ENCODE results near the gene DDX10.
"Not testable (repeated sequence)": the region's sequence is repeated elsewhere in the genome, so short reads cannot be mapped to it uniquely, and the experiment has no call there.

The DDX10 gene

DNA sequence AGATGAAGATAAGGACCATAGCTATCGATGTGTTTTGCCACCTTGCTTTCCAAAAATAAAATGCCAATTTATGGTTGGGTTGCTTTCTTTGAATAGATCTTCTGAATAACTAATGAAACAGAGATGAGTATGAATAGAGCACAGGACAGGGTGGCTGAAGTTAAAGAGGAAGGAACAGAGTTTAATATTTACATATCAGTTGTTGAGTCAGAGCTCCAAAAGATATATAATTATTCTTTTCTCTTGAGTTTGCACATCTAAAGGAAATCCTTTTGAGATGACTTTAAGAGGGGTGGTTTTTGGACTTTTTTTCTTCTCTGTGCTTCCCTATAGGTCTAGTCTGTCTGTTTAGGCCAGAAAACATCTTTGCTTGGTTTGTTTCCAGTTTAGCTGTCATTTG, 115.2 kb downstream of the DDX10 start:
- no peak for DNase-seq

DNA sequence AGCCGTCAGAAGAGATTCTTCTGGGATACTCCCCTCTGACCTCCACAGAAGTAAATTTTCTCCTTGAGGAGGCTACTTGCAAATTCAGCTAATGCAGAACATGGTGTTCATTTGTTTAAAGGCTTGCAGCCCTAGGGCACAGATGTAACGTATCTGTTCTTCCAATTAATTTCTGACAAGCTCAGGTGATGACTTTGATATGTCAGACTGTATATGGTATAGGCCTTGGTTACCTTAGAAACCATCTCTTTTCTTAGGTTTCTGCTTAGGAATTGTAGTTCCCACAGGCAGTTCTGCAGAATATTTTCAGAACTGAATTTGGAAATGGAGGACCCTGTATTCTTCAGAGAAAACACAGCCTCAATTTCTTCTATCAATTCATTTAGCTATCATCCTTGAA, 117.1 kb downstream of the DDX10 start:
- no peak for DNase-seq

- DNase-seq = no peak
Observed at GRCh38 chr11:108786281-108786990, 121.6 kb downstream of the DDX10 start.

DNA sequence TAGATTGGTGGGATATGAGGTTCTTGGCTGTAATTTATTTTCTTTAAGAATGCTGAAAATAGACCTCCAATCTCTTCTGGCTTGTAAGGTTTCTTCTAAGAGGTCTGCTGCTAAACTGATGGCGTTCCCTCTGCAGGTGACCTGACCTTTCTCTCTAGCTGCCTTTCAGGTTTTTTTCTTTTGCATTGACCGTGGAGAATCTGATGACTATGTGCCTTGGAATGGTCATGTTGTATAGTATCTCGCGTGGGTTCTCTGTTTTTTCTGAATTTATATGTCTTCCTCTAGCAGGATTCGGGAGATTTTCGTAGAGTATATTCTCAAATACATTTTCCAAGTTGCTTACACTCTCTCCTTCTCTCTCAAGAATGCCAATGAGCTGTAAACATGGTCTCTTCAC, 122.2 kb downstream of the DDX10 start:
- no peak for DNase-seq

DNA sequence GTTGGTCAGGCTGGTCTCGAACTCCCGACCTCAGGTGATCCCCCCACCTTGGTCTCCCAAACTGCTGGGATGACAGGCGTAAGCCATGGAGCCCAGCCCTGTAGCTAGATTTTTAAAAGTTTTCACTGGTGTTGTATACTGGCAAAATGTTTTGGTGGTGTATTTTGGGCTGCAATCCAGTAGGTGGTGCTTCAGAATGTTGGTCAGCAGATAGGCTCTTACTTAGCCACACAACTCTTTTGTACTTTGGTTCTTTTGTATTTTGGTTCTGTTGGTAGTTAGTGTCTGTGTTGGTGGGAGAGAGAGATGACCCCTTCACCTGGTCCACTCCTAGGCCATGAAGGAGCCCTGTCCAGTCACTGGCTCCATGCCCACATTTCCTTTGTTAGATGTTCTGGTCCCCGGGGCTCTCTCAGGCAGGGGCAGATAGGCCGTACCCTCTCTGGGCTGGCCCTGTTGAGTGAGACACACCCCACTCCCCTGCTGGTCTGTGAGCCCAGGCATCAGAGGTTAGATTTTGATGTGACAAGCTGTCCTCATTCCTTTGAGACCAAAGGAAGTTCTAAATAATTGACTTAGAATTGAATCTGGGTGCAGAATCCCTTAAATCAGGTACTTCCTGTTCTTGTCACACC, 123.8 kb downstream of the DDX10 start:
- no peak for DNase-seq

GRCh38 chr11:108790501-108791299, 125.8 kb downstream of the DDX10 start:
- DNase-seq = no peak

DNA sequence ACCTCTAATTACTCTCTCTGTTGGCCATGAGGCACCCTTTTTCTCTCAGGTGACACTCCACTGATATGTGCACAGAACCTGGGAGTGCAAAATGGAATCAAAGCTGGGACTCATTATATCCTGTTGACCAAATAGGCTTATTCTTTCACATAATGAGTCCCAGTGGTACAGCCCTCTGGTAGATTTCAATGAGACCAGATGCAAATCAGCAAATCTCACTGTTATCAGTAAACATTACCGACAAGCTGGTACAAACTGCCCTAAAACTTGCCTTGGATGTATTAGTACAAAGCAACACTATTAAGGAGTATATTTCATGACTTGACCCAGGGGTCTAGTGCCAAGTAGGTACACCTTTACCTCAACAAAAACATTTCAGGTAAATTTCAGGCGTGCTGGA, 128.3 kb downstream of the DDX10 start:
- no peak for DNase-seq

- DNase-seq = no peak
Observed at GRCh38 chr11:108793611-108794010, 128.7 kb downstream of the DDX10 start.

GRCh38 chr11:108796551-108796950, 131.7 kb downstream of the DDX10 start:
- no peak for DNase-seq

GRCh38 chr11:108797578-108798100, 132.8 kb downstream of the DDX10 start:
- no peak for DNase-seq

DNA sequence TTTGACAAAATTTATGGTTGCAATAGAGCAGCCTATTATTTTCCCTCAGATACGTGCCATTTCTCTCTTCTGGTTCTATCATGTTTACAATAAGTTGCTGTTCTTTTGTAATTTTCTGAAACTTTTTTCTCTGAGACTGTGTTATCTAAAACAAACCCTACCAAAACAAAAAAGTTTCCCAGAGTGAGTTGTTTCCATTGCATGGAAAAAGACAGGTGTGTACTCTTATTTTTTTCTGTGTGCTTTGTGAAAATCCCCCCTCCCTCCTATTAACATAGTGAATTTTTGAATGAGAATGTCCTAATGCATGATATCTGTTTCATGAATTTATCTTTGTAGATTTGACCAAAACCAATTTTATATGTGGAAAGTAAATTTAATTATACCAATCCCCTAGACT, 137.6 kb downstream of the DDX10 start:
- no peak for DNase-seq

DNA sequence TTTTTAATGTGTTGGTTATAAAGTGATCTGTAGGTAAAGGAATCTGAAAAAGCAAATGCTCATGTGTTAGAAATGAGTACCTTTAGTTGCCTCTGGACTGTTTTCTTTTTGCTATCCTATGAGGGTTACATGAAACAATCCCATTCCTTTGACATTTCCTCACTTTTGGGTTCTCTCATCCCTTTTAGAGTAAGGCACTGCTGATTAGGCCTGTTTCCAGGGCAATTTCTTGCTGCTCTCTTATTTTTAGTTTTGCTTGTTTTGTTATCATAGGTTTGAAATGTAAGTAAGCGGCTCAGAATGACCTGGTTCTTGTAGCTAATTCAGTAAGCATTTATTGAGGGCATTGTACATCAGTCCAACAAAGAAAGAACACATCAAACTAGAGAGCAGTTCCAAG, 138.9 kb downstream of the DDX10 start:
- no peak for DNase-seq

DNA sequence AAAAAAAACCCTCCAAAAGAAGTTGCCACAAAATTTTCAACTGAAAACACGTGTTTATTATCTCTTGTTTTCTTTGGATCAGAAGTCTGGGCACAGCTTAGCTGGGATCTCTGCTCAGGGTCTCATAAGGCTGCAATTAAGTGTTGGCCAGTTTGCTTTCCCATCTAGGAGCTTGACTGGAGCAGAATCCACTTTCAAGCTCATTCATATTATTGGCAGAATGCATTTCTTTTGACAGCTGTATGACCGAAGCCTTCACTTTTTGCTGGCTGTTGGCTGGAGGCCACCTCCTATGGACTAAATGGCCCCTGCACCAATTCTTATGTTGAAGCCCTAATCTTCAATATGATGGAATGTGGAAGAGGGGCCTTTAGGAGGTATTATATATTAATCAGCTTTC, 139.6 kb downstream of the DDX10 start:
- no peak for DNase-seq

DNA sequence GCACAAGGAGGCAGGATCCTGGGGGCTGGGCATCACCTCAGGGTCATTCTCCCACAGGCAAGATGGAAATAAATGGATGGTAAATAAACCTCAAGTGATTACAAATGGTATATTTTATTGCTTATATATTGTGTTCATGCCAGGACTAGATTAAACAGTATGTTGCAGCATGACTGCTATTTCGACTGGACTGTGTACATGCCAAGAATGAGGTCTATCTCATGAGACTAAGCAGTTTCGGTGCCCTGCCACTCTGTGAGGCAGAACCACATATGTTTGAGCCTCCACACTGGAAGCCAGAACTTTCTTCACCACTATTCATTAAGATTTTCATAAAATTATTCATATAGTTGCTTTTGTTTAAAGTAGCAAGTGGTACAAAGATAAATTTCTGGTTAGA, 140.2 kb downstream of the DDX10 start:
- no peak for DNase-seq

DNA sequence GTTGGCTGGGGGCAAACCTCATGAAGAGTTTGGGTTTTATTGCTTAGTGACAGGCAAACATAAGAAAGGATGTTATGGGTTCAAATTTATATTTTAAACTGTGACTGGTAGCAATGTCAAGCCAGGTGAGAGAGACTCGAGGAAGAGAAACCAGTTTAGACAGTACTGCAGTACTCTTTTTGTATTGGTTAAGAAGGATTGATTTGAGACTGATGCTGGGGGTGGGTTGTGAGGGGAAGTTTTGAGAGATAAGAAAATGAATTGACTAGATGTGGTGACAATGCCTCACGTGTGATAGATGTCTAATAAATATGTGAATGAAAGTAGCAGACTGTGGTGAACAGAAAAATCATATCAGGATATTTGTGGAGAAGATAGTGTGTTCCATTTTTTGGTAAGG, 142.4 kb downstream of the DDX10 start:
- no peak for DNase-seq

DNA sequence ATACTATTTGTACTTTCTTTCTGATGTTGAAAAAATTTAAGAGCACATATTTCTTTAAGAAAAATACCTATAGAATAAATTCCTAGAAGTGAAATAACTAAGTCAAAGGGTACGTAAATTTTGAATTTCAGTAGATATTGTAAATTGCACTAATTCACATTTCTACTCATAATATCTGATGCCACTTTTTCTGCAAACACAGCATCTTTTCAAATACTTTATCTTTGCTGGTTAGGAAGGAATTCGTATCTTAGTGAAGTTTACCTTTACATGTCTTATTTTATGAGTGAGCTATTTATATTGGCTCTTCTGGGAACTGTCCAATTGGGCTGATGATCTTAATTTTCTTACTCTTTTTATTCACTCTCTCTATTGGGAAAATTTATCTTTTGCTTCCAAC, 148.2 kb downstream of the DDX10 start:
- no peak for DNase-seq

- no peak for DNase-seq
Observed at GRCh38 chr11:108817976-108818375, 153.1 kb downstream of the DDX10 start.

- no peak for DNase-seq
Observed at GRCh38 chr11:108818971-108819370, 154.1 kb downstream of the DDX10 start.

DNA sequence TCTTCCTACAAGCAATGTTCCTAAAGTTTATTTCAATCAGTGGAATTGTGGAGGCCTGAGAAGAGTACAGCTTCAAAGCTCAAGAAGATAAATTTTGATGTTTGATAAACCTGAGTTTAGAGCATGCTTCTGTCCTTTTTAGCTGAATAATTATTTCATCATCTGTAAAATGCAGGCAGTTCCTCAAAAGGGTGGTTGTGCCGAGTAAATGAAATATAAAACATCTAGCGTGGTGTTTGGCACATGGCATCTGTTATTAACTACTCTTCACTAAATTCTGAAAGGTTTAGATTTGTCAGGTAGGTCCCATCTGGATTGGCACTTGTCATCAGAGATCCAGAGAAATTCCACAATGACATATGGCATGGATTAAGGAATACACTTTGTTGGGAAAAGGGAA, 155.1 kb downstream of the DDX10 start:
- no peak for DNase-seq

DNA sequence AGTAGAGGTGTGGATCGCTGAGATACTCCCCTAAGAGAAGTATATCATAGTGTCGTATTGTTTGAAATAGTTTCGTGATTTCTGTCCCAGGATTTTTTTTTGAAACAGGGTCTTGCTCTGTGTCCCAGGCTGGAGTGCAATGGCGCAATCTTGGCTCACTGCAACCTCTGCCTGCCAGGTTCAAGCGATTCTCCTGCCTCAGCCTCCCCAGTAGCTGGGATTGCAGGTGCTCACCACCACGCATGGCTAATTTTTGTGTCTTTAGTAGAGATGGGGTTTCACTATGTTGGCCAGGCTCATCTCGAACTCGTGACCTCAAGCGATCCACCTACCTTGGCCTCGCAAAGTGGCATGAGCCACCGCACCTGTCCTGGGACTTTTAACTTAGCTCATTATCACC, 159.1 kb downstream of the DDX10 start:
- not testable (repeated sequence) for DNase-seq

DNA sequence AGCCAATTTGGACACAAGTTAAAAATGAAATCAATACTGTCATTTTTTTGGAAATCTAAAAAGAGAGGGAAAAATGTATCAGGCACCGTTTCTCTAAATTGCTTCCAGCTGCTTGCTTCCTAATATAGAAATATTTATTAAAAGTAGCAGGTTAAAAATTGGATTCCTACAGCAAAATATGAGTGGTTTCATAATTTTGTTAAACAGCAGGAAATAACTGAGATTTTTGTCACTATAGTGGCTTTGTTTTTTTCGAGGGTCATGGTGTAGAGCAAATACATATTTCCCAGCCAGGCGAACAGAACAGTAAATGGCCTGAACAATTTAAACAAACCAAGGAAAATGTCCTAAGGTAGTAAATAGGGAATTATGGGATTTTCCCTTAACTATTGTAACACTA, 159.7 kb downstream of the DDX10 start:
- DNase-seq = no peak

- DNase-seq = no peak
Observed at GRCh38 chr11:108825381-108825780, 160.5 kb downstream of the DDX10 start.

GRCh38 chr11:108826136-108826535, 161.3 kb downstream of the DDX10 start:
- DNase-seq = no peak

- no peak for DNase-seq
Observed at GRCh38 chr11:108835624-108836023, 170.8 kb downstream of the DDX10 start.

All from activated CD4-positive, alpha-beta T cell treated with anti-CD3 and anti-CD28 coated beads for 1 hour (primary cell).